WERI-Rb-1 (cell line): ENCODE results near the gene ZC3H12D.

Experiments used
- DNase-seq: peaks from one replicate; pipeline ENCODE4 v3.0.0-alpha.2; 2020
- H3K27ac ChIP-seq: fragments of 250-450 bp; sonication (Bioruptor Pico); 2 replicates; pipeline ENCODE4 v1.5.1; 2020; ENCODE audit warnings: mild to moderate bottlenecking, moderate library complexity
- H3K27me3 ChIP-seq: fragments of 250-450 bp; sonication (Bioruptor Pico); 2 replicates; pipeline ENCODE4 v1.5.1; 2021; ENCODE audit warnings: mild to moderate bottlenecking, low read depth, moderate library complexity; ENCODE audit not compliant: insufficient read depth, severe bottlenecking
- H3K36me3 ChIP-seq: fragments of 250-450 bp; sonication (Bioruptor Pico); 2 replicates; pipeline ENCODE4 v1.5.1; 2020; ENCODE audit warnings: mild to moderate bottlenecking, moderate library complexity
- H3K4me3 ChIP-seq: 2 replicates; pipeline ENCODE4 v1.5.1; 2011; ENCODE audit warnings: low read depth, mild to moderate bottlenecking, control low read depth, low read length
- H3K9me3 ChIP-seq: fragments of 250-450 bp; sonication (Bioruptor Pico); 2 replicates; pipeline ENCODE4 v1.5.1; 2021; ENCODE audit warnings: mild to moderate bottlenecking, moderate library complexity; ENCODE audit not compliant: severe bottlenecking
- TF ChIP-seq, protein P1 (sequence below): IDR thresholded peaks from 2 replicates; pipeline ENCODE4 v1.5.1; 2011; ENCODE audit warnings: low read depth, mild to moderate bottlenecking, control low read depth, inconsistent platforms, low read length

Gene ZC3H12D

DNA sequence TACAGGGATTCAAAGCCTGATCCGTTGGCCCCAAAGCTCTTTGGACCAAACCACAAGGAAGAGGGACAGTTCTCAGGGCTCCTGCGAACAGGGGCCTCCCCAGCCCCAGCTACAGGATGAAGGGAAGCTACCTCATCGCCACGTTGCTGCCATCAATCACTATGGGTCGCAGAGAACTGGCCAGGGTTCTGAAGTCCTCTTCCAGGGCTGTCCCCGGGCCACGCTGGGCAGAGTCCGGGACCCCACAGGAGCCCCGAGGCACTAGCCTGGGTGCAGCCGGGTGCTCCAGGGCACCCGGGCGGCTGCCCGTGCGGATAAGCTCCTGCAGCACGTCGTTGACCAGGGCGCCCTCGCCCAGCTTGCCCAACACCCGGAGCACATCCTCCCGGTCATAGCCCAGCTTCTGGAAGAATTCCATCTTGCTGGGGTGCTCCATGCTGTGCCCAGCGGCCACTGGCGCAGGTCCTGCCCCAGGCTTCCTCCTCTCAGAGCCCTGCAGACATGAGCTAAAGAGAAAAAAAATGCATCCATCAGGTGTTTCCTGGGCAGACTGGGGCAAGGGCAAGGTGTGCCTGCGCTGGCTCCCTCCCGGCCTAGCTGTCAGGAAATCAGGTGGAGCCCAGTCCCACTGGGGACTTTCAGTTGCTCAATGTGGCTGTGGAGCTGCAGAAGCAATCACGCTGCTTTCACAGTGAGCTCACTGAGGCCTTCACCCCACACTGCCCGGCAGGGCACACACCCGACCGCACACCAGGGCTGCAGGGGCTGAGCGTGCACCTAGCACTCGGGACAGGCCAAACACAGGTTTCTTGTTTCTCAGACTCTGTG, 10.5 kb downstream of the ZC3H12D start:
- no peak for DNase-seq
- Histone ChIP-seq H3K27me3 (no peaks in the 10 kb centered on the region), H3K9me3 (no peaks in the 10 kb centered on the region), H3K36me3 (no peaks in the 10 kb centered on the region), H3K27ac (no peak overlapping the region), H3K4me3 (no peak overlapping the region)
- TF ChIP-seq, protein P1, sequence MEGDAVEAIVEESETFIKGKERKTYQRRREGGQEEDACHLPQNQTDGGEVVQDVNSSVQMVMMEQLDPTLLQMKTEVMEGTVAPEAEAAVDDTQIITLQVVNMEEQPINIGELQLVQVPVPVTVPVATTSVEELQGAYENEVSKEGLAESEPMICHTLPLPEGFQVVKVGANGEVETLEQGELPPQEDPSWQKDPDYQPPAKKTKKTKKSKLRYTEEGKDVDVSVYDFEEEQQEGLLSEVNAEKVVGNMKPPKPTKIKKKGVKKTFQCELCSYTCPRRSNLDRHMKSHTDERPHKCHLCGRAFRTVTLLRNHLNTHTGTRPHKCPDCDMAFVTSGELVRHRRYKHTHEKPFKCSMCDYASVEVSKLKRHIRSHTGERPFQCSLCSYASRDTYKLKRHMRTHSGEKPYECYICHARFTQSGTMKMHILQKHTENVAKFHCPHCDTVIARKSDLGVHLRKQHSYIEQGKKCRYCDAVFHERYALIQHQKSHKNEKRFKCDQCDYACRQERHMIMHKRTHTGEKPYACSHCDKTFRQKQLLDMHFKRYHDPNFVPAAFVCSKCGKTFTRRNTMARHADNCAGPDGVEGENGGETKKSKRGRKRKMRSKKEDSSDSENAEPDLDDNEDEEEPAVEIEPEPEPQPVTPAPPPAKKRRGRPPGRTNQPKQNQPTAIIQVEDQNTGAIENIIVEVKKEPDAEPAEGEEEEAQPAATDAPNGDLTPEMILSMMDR = no peak

DNA sequence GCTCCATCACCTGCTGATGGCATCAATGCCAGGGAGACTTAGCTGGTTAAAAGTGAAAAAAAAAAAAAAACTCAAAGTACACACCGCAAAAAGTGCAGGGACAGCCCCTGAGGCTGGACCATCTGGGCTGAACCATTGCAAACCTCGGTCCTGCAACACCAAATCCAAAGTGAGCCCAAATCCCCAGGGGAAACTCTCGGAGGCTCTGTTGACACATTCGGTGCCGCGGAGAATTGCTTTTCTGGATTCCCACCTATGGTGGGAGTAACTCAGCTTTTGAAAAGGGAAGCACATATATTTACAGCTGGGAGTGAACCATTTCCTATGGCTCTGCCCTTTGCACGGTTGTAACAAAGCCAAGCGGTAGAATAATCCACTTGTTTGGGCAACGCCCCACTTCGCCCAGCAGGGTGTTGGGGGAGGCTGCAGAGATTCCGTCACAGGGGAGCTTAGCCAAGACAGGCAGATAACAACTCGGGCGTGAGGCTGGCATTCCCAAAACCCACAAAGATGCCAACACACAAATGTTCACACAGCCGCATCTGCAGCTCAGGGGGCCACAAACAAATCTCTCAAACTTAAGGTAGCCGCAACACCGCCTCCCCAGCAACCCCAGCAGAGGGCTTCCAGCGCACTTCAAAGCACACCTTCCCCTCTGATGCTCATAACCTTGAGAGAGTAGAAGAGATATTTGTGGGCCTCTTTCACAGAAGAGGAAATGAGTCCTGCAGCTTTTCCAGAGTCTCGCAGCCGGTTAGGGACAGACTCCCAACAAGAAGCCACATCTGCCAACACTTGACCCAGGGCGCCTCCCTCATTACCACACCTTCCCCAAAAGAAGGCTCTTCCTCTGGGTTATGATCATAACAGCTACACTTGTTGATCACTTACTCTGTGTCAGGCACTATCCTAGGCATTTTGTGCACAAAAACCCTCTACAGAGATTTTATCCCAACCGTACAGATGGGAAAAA, 11.4 kb downstream of the ZC3H12D start:
- Histone ChIP-seq H3K27ac (no peak overlapping the region), H3K4me3 (no peak overlapping the region), H3K36me3 (no peaks in the 10 kb centered on the region), H3K9me3 (no peaks in the 10 kb centered on the region), H3K27me3 (no peaks in the 10 kb centered on the region)
- no peak for DNase-seq
- TF ChIP-seq, protein P1 = no peak

DNA sequence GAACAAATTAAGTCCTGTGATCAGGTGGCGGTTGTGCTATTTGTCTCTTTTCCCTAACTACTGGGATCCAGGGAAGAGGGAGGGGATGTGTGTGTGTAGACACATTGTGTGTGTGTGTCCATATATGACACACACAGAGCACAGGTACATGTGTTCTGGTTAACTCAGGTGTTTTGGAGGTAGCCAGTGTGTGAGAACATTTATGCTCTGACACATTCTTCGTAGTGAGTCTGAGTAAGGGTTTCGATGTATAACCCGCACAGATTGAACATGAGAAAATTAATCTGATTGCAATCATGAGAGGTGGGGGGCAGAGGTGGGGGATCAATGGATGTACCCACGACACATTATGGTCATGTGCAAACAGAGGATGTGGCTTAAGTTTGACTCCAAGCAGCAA, 12.6 kb downstream of the ZC3H12D start:
- no peaks in the 10 kb centered on the region for H3K36me3 ChIP-seq
- H3K4me3 ChIP-seq = no peak overlapping the region
- no peaks in the 10 kb centered on the region for H3K27me3 ChIP-seq
- no peak for DNase-seq
- TF ChIP-seq, protein P1 = no peak
- H3K9me3 ChIP-seq = no peaks in the 10 kb centered on the region
- no peak overlapping the region for H3K27ac ChIP-seq

DNA sequence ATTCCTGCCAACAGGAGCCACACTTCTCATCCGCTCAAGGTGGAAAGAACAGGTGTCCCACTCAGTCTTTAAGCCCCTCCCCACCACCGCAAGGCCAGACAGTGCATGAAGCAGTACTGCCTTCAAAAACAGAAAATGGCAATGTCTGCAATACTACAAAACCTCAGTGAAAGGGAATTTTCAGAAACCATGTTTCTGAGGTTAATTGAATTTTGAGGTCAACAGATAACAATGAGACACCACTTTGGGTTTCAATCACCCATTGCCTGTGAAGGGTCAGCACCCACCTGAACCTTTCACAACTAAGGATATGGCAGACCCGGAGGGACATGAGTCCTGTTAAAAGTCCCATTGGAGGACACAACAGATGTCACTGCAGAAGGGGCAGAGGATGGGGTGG, 13.0 kb downstream of the ZC3H12D start:
- Histone ChIP-seq H3K36me3 (no peaks in the 10 kb centered on the region), H3K27me3 (no peaks in the 10 kb centered on the region), H3K4me3 (no peak overlapping the region), H3K9me3 (no peaks in the 10 kb centered on the region), H3K27ac (no peak overlapping the region)
- TF ChIP-seq, protein P1 = no peak
- DNase-seq = no peak

DNA sequence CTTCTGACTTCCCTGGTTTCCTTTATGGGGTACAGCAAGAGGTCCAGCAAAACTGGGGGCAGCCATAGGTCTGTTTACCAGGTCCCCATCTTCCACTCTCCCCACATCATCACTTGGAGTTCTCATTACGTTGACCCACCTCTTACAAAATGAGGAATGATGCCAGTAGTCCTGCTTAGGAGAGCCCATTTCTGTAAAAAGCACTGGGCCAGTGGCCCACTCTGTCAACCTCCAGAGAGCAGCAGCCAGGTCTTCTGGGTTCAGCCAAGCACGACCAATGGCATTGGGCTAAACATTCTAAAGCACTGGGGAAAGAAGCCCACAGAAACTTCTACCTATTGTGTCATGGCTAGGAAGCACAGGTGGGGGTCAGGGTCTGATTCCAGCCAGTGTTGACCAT, 13.9 kb downstream of the ZC3H12D start:
- no peak for DNase-seq
- Histone ChIP-seq H3K27ac (no peak overlapping the region), H3K27me3 (no peaks in the 10 kb centered on the region), H3K36me3 (no peaks in the 10 kb centered on the region), H3K4me3 (no peak overlapping the region), H3K9me3 (no peaks in the 10 kb centered on the region)
- TF ChIP-seq, protein P1 = no peak
